LNCAP (cell line): ENCODE results near the gene CACYBP.

ENCODE experiments used
- CTCF ChIP-seq: fragments of 450-650 bp; IDR thresholded peaks from 2 replicates; pipeline ENCODE4 v1.5.1; 2017; ENCODE audit warnings: mild to moderate bottlenecking

Gene CACYBP

GRCh38 chr1:175037416-175037815, 37.7 kb downstream of the CACYBP start:
- TF ChIP-seq CTCF: no peak

DNA sequence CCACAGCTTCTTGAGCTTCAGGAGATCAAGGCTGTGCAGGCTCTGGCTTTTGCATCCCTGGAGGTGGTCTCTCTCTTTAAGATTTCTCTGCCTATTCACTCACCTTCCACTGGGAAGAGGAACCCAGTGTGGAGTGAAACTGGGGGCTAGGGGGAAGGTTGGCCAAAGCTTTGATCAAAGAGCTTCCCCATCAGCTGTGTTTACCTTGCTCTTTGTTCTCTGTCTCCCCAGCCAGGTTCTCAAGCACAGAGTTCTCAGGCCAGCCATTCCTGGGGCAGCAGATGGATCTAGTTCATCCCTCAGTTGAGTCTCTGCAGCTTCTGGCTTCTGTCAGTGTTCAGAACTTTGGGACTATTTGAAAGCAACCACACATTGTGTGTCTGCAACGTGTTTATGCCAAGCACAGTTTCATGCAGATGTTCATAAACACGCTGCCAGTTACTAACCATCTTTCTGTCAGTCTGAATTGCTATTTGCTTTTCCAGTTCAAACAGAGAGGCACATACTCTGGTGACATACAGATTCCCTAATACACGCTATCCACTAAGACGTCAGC, 40.7 kb downstream of the CACYBP start:
- TF ChIP-seq CTCF: no peak

DNA sequence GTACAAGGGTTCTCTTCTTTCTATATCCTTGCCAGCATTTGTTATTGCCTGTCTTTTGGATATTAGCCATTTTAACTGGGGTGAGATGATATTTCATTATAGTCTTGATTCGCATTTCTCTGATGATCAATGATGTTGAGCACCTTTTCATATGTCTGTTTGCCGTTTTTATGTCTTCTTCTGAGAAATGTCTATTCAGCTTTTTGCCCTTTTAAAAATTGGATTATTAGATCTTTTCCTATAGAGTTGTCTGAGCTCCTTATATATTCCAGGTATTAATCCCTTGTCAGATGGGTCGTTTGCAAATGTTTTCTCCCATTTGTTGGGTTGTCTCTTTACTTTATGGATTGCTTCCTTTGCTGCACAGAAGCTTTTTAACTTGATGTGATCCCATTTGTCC, 42.9 kb downstream of the CACYBP start:
- TF ChIP-seq CTCF: no peak

GRCh38 chr1:175043824-175044223, 44.1 kb downstream of the CACYBP start:
- no peak for TF ChIP-seq CTCF

DNA sequence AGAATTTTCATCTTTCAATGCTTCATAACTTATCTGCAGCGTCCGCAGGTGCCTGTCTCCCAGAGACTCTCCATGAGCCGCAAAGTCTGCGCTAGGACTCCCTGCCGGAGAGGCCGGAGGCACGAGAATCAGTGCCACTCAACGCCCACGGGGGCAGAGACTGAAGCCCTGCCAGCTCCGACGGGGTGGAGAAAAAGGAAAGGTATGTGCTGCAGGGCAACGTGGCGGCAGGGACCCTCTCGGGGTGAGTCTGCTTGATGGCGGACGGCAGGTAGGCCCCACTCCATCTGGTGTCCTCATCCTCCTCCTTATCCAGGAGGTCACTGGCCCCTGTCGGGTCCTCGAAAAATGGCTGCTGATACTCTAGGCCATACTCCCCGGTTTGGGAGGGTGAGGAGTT, 45.4 kb downstream of the CACYBP start:
- TF ChIP-seq CTCF: no peak

DNA sequence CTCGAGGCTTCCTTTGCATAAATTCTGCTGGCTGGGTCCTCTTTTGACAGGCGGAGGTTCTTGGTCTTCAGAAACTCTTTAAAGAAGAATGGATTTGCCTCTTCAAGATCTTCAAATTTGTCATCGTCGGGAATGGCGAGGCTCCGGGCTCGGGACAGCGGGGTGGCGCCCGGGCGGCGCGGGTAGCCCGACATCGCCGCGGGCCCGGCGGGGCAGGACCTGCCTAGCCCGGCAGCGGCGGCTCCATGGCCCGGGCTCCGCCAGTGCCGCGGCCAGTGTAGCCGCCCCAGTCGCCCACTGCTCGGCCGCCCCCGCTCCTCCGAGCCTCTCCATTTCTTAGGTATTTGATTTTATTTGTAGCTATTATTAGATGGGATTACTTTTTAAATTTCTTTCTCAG, 45.8 kb downstream of the CACYBP start:
- no peak for TF ChIP-seq CTCF

DNA sequence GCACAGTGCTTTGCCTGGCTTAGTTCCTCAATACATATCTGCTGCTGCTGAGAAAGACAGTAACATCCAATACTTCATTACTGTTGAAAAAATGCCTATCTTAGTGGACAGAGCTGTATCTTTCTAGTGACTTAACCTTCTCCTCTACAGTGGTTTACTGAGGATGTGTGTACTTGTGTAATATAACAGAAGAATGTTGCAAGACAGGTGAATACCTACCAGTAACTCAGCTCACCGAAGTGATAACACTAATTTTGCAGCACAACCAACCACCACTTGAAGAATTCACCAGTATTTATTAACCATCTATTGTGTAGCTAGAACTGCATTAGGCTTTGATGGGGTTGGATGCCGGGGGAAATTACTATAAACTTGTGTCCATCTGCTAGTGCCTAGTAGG, 51.2 kb downstream of the CACYBP start:
- TF ChIP-seq CTCF: no peak

DNA sequence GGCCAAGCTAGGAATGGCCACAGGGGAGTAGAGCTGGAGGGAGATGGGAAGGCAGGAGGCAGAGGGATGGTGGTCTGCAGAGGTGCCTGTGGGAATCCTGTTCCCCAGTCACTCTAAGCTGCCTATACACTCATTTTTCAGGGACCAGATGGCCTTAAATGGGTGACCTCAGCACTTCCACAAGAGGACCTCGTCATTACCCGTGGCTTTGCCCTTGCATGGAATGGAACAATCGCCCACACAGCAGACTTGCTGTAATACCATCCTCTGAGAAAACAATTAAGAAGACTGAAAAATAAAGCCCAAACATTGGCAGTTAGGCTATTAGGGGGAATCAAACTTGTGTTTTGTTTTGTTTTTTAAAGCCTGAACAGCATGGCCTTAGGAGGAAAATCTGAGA, 55.0 kb downstream of the CACYBP start:
- no peak for TF ChIP-seq CTCF
